ENCODE results near the gene GTF2B.
"Not testable (repeated sequence)": the region's sequence is repeated elsewhere in the genome, so short reads cannot be mapped to it uniquely, and the experiment has no call there.

GTF2B gene

DNA sequence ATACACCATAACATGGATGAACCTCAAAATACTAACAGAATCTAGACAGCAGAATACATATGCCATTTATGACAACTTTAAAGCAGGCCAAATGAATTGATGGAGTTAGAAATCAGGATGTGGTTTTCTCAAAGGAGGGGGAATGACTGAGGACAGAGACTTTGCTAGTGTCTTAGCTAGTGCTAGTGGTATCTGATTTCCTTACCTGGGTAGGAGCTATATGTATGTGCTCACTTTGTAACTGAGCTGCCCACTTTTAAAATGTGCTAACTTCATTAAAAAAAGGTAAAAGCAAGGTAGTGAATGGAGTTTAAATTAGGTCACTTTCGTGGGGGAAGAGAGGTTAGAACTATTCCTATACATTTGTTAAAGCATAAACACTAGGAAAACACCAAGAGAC is 2.6 kb downstream of the GTF2B start:
- TF ChIP-seq Cebpa-rat (IDR thresholded peaks at IDR 0.05): no peak
- Histone ChIP-seq H3K4me1 (peaks cover 26% of the 10 kb centered on the region), H3K4me2 (peak overlapping the region; percentile 86), H3K27me3 (no peaks in the 10 kb centered on the region), H4K20me1 (peaks cover 59% of the 10 kb centered on the region), H3K9ac (0 out of 2 replicates have a peak overlapping the region, but pooled peaks have one; percentile 19), H3K9me3 (no peaks in the 10 kb centered on the region), H3K4me3 (no peak overlapping the region), H3K27ac (no peak overlapping the region), H3K36me3 (peaks cover 50% of the 10 kb centered on the region)

DNA sequence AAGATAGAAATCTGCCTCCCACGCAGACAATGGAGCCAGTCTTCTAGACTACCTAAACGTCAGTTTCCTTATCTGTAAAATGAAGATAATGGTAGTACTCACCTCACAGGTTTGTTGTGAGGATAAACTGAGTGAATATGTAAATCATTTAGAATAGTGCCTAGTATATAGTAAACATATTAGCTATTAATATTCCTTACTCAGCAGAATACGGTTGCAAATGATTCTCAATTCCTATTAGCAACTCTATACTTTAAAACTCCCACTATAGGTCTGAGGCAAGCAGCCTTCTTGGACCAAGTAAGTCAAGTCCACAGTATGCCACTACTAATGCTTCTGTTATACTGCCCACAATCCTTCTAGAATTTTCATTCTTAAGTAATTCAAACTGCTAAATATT is 5.4 kb downstream of the GTF2B start:
- Histone ChIP-seq H3K36me3 (peaks cover 77% of the 10 kb centered on the region), H3K27me3 (no peaks in the 10 kb centered on the region), H3K9me3 (no peaks in the 10 kb centered on the region), H3K27ac (no peak overlapping the region), H3K4me2 (no peak overlapping the region), H3K4me3 (no peak overlapping the region), H4K20me1 (peaks cover 88% of the 10 kb centered on the region), H3K4me1 (peaks cover 21% of the 10 kb centered on the region), H3K9ac (no peak overlapping the region)
- no peak for TF ChIP-seq Cebpa-rat (IDR thresholded peaks at IDR 0.05)

DNA sequence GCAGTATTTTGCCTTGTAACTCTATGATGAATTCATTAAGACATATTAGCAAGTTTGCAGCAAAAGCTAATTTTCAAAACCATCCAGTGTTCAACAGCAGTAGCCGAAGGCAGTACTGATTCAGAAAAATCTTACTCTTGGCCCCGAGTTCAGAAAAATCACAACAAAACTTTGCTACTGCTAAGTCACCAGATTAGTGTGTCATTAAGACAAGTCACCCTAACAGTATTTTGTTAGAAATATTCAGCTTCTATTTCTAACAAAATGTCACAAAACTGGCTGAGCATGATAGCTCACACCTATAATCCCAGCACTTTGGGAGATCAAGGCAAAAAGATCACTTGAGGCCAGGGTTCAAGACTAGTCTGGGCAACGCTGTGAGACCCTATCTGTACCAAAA is 8.2 kb downstream of the GTF2B start:
- Histone ChIP-seq H3K4me2 (no peak overlapping the region), H3K4me1 (no peaks in the 10 kb centered on the region), H3K36me3 (peaks cover 93% of the 10 kb centered on the region), H3K27me3 (no peaks in the 10 kb centered on the region), H3K9me3 (no peaks in the 10 kb centered on the region), H3K9ac (no peak overlapping the region), H4K20me1 (peaks cover 89% of the 10 kb centered on the region), H3K4me3 (no peak overlapping the region), H3K27ac (no peak overlapping the region)
- no peak for TF ChIP-seq Cebpa-rat (IDR thresholded peaks at IDR 0.05)

DNA sequence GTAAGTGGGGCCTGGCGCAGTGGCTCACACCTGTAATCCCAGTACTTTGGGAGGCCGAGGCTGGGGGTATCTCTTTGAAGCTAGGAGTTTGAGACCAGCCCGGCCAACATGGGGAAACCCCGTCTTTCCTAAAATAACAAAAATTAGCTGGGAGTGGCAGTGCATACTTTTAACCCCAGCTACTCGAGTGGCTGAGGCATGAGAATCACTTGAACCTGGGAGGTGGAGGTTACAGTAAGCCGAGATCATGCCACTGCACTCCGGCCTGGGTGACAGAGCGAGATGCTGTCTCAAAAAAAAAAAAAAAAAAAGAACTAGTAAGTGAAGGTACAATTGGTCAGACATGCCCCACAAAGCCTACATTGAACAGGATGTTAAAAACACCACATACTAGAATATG is 10.7 kb downstream of the GTF2B start:
- H3K9ac ChIP-seq, H3K4me3 ChIP-seq, H3K27ac ChIP-seq, H3K9me3 ChIP-seq, H3K4me2 ChIP-seq, H3K27me3 ChIP-seq, H3K4me1 ChIP-seq: not testable (repeated sequence)
- peaks cover 87% of the 10 kb centered on the region for H3K36me3 ChIP-seq
- H4K20me1 ChIP-seq: peaks cover 99% of the 10 kb centered on the region

DNA sequence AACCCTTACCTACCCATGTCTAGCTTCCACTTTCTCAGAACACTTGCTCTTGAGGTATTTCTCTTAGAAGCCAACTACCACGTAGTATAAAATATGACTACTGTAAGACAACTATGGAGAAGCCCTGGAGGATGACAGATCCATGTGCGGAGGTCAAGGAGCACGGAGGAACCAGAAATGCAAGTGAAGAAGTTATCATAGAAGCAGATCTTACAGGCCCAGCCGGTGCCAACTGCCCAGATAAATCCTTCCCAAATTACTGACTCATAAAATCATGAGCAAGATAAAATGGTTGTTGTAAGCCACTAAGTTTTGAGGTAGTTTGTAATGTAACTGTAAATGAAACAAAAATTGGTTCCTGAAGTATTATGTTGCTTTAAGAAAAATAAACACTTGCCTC is 12.6 kb downstream of the GTF2B start:
- Histone ChIP-seq H3K36me3 (peaks cover 83% of the 10 kb centered on the region), H3K27me3 (no peaks in the 10 kb centered on the region), H3K4me2 (no peak overlapping the region), H3K4me1 (no peaks in the 10 kb centered on the region), H3K27ac (no peak overlapping the region), H3K4me3 (no peak overlapping the region), H4K20me1 (peaks cover 100% of the 10 kb centered on the region), H3K9me3 (no peaks in the 10 kb centered on the region), H3K9ac (no peak overlapping the region)
- TF ChIP-seq Cebpa-rat (IDR thresholded peaks at IDR 0.05): no peak

DNA sequence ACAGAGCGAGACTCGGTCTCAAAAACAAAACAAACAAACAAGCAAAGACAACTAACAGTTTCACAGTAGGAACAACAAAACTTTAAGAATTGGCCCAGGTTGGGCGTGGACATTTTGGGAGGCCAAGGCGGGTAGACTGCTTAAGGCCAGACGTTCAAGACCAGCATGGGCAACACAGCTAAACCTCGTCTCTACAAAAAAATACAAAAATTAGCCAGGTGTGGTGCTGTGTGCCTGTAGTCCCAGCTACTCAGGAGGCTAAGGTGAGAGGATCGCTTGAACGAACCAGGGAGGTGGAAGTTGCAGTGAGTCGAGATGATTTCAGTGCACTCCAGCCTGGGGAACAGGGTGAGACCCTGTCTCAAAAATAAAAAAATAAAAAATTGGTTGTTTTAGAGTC is 13.5 kb downstream of the GTF2B start:
- no peak overlapping the region for H3K4me3 ChIP-seq
- H3K4me2 ChIP-seq: no peak overlapping the region
- no peak for TF ChIP-seq Cebpa-rat (IDR thresholded peaks at IDR 0.05)
- no peaks in the 10 kb centered on the region for H3K4me1 ChIP-seq
- peaks cover 100% of the 10 kb centered on the region for H4K20me1 ChIP-seq
- no peaks in the 10 kb centered on the region for H3K9me3 ChIP-seq
- H3K27me3 ChIP-seq: no peaks in the 10 kb centered on the region
- H3K9ac ChIP-seq: no peak overlapping the region
- H3K27ac ChIP-seq: no peak overlapping the region
- peaks cover 83% of the 10 kb centered on the region for H3K36me3 ChIP-seq

DNA sequence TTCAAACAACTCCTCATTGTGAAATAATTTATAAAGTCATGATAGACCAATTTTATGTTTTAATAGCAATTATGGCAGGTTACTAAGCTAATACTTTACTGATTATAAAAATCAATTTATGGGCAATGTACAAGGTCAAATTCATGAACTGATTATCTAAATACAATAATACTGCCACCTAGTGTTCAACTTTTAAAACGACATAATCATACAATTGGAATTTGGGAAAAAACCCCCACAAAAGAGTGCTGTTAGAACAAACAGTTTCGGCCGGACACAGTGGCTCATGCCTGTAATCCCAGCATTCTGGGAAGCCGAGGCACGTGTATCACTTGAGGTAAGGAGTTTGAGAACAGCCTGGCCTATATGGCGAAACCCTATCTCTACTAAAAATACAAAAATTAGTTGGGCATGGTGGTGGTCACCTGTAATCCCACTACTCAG is 14.0 kb downstream of the GTF2B start:
- Histone ChIP-seq H3K4me2 (no peak overlapping the region), H3K4me1 (no peaks in the 10 kb centered on the region), H3K9ac (no peak overlapping the region), H3K27ac (no peak overlapping the region), H3K4me3 (no peak overlapping the region), H3K27me3 (no peaks in the 10 kb centered on the region), H3K9me3 (no peaks in the 10 kb centered on the region), H4K20me1 (peaks cover 100% of the 10 kb centered on the region), H3K36me3 (peaks cover 83% of the 10 kb centered on the region)
- no peak for TF ChIP-seq Cebpa-rat (IDR thresholded peaks at IDR 0.05)

DNA sequence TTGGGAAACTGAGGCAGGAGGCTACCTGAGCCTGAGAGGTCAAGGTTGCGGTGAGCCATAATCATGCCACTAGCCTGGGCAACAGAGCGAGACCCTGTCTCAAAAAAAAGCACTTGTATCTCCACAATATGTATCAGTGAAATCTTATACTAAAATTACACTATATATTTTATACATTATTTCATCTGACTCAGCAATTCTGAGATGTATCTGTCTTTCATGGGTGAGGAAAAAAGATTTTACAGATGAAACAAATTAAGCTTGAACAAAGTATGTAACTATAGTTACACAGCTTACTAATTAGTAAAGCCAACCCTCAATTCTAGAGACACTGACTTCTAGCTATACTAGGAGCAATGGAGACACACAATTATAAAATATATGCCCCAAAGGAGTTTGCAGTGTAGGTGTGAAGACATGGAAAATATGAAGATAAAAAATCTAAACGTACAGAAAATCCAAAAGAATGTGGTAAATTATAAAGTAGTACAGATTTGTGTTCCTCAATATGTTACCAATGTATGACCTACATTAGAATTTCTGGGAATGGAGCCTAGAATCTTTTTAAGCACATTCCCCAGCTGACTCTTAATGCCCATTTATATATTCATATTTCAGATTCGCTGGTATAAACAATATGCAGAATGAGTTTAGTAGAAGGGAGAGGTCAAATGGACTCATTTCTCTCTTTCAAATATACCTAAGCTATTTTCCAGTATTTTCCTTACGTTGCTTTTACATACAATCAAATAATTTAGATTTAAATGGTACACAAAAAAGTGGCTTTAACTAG is 14.6 kb downstream of the GTF2B start:
- H4K20me1 ChIP-seq: peaks cover 100% of the 10 kb centered on the region
- no peaks in the 10 kb centered on the region for H3K9me3 ChIP-seq
- TF ChIP-seq Cebpa-rat (IDR thresholded peaks at IDR 0.05): no peak
- no peak overlapping the region for H3K4me2 ChIP-seq
- no peak overlapping the region for H3K4me3 ChIP-seq
- peaks cover 83% of the 10 kb centered on the region for H3K36me3 ChIP-seq
- H3K4me1 ChIP-seq: no peaks in the 10 kb centered on the region
- H3K9ac ChIP-seq: no peak overlapping the region
- no peaks in the 10 kb centered on the region for H3K27me3 ChIP-seq
- no peak overlapping the region for H3K27ac ChIP-seq

DNA sequence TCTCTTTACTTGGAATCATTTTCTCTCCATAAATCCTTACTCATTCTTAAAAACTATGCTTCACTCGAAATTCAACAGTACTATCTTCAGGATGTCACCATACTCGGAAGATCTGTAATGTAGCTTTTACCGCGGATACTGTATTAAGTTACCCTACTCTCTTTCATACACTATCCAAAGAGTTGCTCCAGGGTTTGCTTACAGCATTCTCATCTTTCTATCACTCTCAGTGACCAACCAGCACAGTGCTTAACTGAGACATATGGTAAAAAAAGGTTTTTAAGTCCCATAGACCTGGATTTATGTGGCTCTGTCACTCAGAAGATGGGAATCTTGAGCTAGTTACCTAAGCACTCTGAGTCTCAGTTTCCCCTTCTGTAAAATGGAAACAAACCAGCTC is 15.8 kb downstream of the GTF2B start:
- H3K9ac ChIP-seq: no peak overlapping the region
- no peak overlapping the region for H3K27ac ChIP-seq
- H4K20me1 ChIP-seq: peaks cover 99% of the 10 kb centered on the region
- H3K4me2 ChIP-seq: no peak overlapping the region
- H3K36me3 ChIP-seq: peaks cover 85% of the 10 kb centered on the region
- no peaks in the 10 kb centered on the region for H3K9me3 ChIP-seq
- no peak for TF ChIP-seq Cebpa-rat (IDR thresholded peaks at IDR 0.05)
- H3K27me3 ChIP-seq: no peaks in the 10 kb centered on the region
- H3K4me1 ChIP-seq: no peaks in the 10 kb centered on the region
- H3K4me3 ChIP-seq: no peak overlapping the region

DNA sequence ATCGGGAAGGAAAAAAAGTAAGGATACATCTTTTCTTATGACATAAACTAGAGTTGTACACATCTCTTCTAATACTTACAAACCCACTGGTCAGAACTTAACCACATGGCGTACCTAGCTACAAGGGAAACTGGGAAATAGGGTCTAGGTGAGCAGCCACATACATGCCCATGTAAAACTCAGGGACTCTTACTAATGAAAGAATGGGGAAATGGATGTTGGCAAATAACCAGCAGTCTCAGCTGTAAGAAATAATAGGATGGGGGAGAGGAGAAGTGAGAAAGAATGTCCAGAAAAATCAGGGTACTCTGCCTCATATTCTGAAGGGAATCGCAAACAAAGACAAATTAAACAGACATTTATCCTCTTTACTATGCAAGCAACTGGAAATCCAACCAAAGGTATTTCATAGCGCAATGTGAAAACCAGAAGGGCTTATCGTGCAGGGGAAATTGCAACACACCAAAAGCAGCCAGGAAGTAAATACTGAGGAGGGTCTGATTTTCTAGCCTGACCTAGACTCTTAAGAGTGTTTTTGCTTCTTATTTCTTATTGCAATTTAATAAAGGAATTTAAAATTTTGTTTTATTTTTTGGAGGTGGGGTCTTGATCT is 17.5 kb downstream of the GTF2B start:
- H3K4me2 ChIP-seq: no peak overlapping the region
- H3K9ac ChIP-seq: no peak overlapping the region
- TF ChIP-seq Cebpa-rat (IDR thresholded peaks at IDR 0.05): no peak
- no peak overlapping the region for H3K27ac ChIP-seq
- no peaks in the 10 kb centered on the region for H3K9me3 ChIP-seq
- H3K36me3 ChIP-seq: peaks cover 78% of the 10 kb centered on the region
- H3K4me1 ChIP-seq: no peaks in the 10 kb centered on the region
- H3K27me3 ChIP-seq: no peaks in the 10 kb centered on the region
- H3K4me3 ChIP-seq: no peak overlapping the region
- H4K20me1 ChIP-seq: peaks cover 94% of the 10 kb centered on the region

DNA sequence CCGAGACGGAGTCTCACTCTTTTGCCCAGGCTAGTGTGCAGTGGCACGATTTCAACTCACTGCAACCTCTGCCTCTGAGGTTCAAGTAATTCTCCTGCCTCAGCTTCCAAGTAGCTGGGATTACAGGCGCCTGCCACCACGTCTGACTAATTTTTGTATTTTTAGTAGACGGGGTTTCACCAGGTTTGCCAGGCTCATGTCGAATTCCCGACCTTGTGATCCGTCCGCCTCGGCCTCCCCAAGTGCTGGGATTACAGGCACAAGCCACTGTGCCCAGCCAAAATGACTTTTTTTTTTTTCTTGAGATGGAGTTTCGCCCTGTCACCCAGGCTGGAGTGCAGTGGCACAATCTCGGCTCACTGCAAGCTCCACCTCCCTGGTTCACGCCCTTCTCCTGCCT is 21.7 kb downstream of the GTF2B start:
- peaks cover 94% of the 10 kb centered on the region for H4K20me1 ChIP-seq
- not testable (repeated sequence) for H3K4me2 ChIP-seq, H3K4me3 ChIP-seq, H3K27me3 ChIP-seq, H3K4me1 ChIP-seq, H3K27ac ChIP-seq, H3K9me3 ChIP-seq, H3K9ac ChIP-seq
- peaks cover 70% of the 10 kb centered on the region for H3K36me3 ChIP-seq

All from BLaER1 (cell line).